Heart right ventricle (tissue), 16 donors: ENCODE measurements around the gene RAD51B. TPM values are rescaled to one million over a fixed set of nuclear protein-coding genes. Genes with fewer than 3 reads are reported as not detected.

ENCODE experiments used
- ATAC-seq, 8 donors: fragments of 200-7000 bp; cut with Tn5 transposase; one replicate each; pipeline ENCODE4 v1.9.1; 2020; ENCODE audit warnings: mild to moderate bottlenecking in 8 of 8, moderate library complexity in 8 of 8, moderate number of reproducible peaks in 1 of 8
- DNase-seq, 2 donors: peaks; one replicate each; pipeline ENCODE4 v3.0.0-alpha.2; 2020
- H3K27ac ChIP-seq, 10 donors: fragments of 200-600 bp; sonication (generic) in 2 of 10; one replicate each; pipeline versions ENCODE4 v1.5.0 to v1.8.0; 2020 to 2022; ENCODE audit warnings: mild to moderate bottlenecking in 3 of 10
- H3K27me3 ChIP-seq, 7 donors: fragments of 200-600 bp; one replicate each; pipeline ENCODE4 v1.8.0; 2021 to 2022; ENCODE audit warnings: mild to moderate bottlenecking in 2 of 7
- H3K36me3 ChIP-seq, 9 donors: fragments of 200-600 bp; sonication (generic) in 1 of 9; one replicate each; pipeline versions ENCODE4 v1.5.0 to v1.8.0; 2020 to 2022; ENCODE audit warnings: mild to moderate bottlenecking in 2 of 9
- H3K4me1 ChIP-seq, 9 donors: fragments of 200-600 bp; sonication (generic) in 1 of 9; one replicate each; pipeline versions ENCODE4 v1.5.0 to v1.8.0; 2020 to 2022; ENCODE audit warnings: mild to moderate bottlenecking in 4 of 9
- H3K4me3 ChIP-seq, 10 donors: fragments of 200-600 bp; sonication (generic) in 2 of 10; one replicate each; pipeline versions ENCODE4 v1.5.0 to v1.8.0; 2020 to 2022; ENCODE audit warnings: mild to moderate bottlenecking in 7 of 10, moderate library complexity in 2 of 10
- H3K9me3 ChIP-seq, 11 donors: fragments of 200-600 bp in 10 of 11; sonication (generic) in 2 of 11; one replicate each; pipeline versions ENCODE4 v1.5.0 to v1.8.0; 2013 to 2022; ENCODE audit warnings: mild to moderate bottlenecking in 2 of 11, control low read depth in 1 of 11, moderate library complexity in 1 of 11
- WGBS, 2 donors: extraction: QIAGEN DNeasy Blood & Tissue Kit; methylation state at CpG; one replicate each; pipeline ENCODE4 v1.1.7; 2013; ENCODE audit warnings: inconsistent platforms in 1 of 2; 5-methylcytosine and 5-hydroxymethylcytosine counted together
- intact Hi-C, 10 donors: fragments of 100-400 bp; cut with DNase I; formaldehyde crosslinking; loops; one replicate each; pipeline versions ENCODE4 v1.11.1 to v1.14.2; 2022
- polyA plus RNA-seq, 2 donors: library from polyadenylated mRNA; stranded (reverse); fragments of 200-250 nt; gene quantifications; one replicate each; pipeline ENCODE4 v1.2.3, GENCODE V29; 2013
- total RNA-seq, 10 donors: library from RNA; stranded (reverse); fragmentation: NEBNext Ultra II Directional in 3 of 10; extraction: Animal tissue kit (Norgen Biotek cat#: 25700) in 3 of 10; gene quantifications; one replicate each; pipeline versions ENCODE4 v1.2.1 to v1.2.4, GENCODE V29; 2021 to 2023
- TF ChIP-seq, protein P1 (sequence below), 9 donors: fragments of 200-600 bp; sonication (generic) in 2 of 9; IDR thresholded peaks; one replicate each; pipeline versions ENCODE4 v1.5.0 to v1.8.0; 2021 to 2022; ENCODE audit warnings: antibody characterized with exemption in 9 of 9, mild to moderate bottlenecking in 5 of 9, moderate library complexity in 1 of 9
- donor health status: Arrhythmogenic right ventricular cardiomyopathy.
- donor health status: ischemic (EF 13 %, LVEDD 7.1; RV severe dilation, severe dysfunction).
- donor health status: healthy with polysubstance abuse.
- donor health status: DM: no; HTN: yes; CAD: no.
- donor health status: DM: no; HTN: no; CAD: no.
- donor health status: ischemic (EF 25% LVEDD 6.9; RV normal size, moderate dysfunction).
- donor health status: ischemic (EF 25% LVEDD 5.7; RV mildly dilated, moderate dysfunction).
- donor health status: healthy.
- donor health status: DM: yes; HTN: yes; CAD: no.
- donor health status: Ischemic cardiomyopathy.
- donor health status: ischemic (EF 35%, LVEDD 5.7; RV mildly dilated, moderate dysfunction).
- donor health status: nonischemic (EF 11% LVEDD 7.7; RV severe dilation, severe dysfunction).
- donor health status: DM: yes; HTN: yes; CAD: no.
- donor health status: PGD.
- donor health status: ischemic (EF 29% LVEDD 5.4; RV normal size, mild dysfunction).
- donor health status: nonischemic (EF 23%, LVEDD 6.1; RV moderate dilation, normal function).

Gene RAD51B
- total and polyA plus RNA-seq, 12 donors: 0.88 to 8.6 (median 3.5) TPM

DNA sequence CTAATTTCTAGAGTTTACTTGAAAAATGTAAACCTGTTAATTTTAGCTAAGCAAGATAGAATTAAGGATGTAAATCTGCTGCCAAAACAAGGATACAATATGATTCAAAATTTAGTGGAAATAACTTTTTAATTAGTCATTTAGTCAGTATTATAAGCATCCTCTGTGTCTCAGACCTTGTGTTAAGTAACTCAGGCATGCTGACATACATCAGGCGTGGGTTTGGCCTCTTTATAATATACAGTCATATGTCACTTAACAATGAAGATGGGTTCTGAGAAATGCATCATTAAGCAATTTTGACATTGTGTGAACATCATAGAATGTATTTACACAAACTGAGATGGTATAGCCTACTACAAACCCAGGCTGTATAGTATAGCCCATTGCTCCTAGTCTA lies 586.4 kb downstream of the RAD51B start:
- ATAC-seq (no peak), DNase-seq (no peak)
- Histone ChIP-seq H3K4me3 (no peak overlapping the region), H3K27ac (no peak overlapping the region), H3K27me3 (no peaks in the 10 kb centered on the region), H3K4me1 (peaks cover 6 to 74% (median 44%) of the 10 kb centered on the region in 9 donors), H3K9me3 (no peaks in the 10 kb centered on the region), H3K36me3 (no peaks in the 10 kb centered on the region)
- intact Hi-C loops: no loop called here
- WGBS, 2 donors: 100% methylated on average over 1 of the region's 1 CpG
- TF ChIP-seq, protein P1, sequence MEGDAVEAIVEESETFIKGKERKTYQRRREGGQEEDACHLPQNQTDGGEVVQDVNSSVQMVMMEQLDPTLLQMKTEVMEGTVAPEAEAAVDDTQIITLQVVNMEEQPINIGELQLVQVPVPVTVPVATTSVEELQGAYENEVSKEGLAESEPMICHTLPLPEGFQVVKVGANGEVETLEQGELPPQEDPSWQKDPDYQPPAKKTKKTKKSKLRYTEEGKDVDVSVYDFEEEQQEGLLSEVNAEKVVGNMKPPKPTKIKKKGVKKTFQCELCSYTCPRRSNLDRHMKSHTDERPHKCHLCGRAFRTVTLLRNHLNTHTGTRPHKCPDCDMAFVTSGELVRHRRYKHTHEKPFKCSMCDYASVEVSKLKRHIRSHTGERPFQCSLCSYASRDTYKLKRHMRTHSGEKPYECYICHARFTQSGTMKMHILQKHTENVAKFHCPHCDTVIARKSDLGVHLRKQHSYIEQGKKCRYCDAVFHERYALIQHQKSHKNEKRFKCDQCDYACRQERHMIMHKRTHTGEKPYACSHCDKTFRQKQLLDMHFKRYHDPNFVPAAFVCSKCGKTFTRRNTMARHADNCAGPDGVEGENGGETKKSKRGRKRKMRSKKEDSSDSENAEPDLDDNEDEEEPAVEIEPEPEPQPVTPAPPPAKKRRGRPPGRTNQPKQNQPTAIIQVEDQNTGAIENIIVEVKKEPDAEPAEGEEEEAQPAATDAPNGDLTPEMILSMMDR (IDR thresholded peaks at IDR 0.05): no peak

DNA sequence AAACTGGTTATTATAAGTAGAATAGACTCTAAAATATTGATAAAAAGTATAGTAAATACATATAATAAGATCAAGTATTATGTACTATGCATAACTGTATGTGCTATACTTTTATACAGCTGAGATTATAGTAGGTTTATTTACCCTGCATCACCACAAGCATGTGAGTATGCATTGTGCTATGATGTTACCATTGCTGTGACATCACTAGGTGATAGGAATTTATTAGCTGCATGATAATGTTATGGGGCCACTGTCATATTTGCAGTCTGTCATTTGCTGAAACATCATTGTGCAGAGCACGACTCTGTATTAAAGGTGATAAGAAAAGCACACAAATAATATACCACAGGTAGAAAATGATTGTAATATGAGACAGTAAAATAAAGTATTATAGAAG lies 587.7 kb downstream of the RAD51B start:
- H3K27me3 ChIP-seq: no peaks in the 10 kb centered on the region
- DNase-seq (no peak), ATAC-seq (no peak)
- no peaks in the 10 kb centered on the region for H3K9me3 ChIP-seq
- no peak overlapping the region for H3K4me3 ChIP-seq
- WGBS, 2 donors: 95 to 96% methylated on average over 1 of the region's 1 CpG
- H3K36me3 ChIP-seq: no peaks in the 10 kb centered on the region
- intact Hi-C loops: no loop called here
- H3K4me1 ChIP-seq: peaks cover 2 to 61% (median 31%) of the 10 kb centered on the region in 9 donors
- TF ChIP-seq, protein P1 (IDR thresholded peaks at IDR 0.05): no peak
- peak overlapping the region in 1 of 10 donors; percentile 22 for H3K27ac ChIP-seq

DNA sequence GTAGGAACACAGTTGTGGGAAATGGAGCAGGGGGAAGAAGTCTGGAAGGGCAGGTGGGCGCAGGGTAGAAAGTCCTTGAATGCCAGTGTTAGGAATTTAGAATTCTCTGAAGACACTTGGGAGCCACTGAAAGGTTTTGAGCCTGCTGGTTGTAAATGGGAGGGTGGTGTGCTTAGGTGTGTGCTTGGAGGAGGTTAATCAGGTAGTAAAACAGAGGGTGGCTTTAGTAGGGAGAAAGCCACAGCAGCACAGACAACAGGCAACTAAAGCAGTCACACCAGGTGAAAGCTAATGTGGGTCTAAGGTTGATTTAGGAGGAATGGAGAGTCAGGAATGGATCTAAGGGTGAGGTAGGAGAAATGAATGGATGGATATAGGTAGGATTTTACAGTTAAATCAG lies 588.2 kb downstream of the RAD51B start:
- TF ChIP-seq, protein P1 (IDR thresholded peaks at IDR 0.05): no peak
- intact Hi-C loops: no loop called here
- ATAC-seq: no peak
- peak overlapping the region in 1 of 10 donors; percentile 22 for H3K27ac ChIP-seq
- H3K9me3 ChIP-seq: no peaks in the 10 kb centered on the region
- WGBS, 2 donors: 95 to 100% methylated on average over 1 of the region's 1 CpG
- peaks cover 0 to 55% (median 26%) of the 10 kb centered on the region in 9 donors for H3K4me1 ChIP-seq
- no peak for DNase-seq
- no peak overlapping the region for H3K4me3 ChIP-seq
- no peaks in the 10 kb centered on the region for H3K36me3 ChIP-seq
- H3K27me3 ChIP-seq: no peaks in the 10 kb centered on the region

DNA sequence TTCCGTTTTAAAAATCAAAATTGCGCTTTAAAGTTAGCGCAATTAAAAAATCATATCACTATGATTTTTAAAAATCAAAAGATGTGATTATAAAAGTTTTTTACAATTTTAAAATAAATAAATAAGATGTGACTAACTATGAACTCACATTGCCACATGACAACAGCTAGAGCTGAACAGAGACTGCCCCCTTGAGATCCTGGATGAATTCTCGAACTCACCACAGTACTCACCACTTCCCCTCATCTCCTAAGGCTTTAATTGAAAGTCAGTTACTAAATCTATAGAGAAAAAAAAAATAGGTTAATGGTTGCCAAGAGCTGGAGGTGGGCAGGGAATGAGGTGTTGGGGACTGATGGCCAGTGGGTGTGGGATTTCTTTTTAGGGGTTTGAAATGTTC lies 589.1 kb downstream of the RAD51B start:
- DNase-seq (no peak), ATAC-seq (peak in 1 of 8 donors; percentile 38)
- intact Hi-C loops: no loop called here
- H3K4me3 ChIP-seq: no peak overlapping the region
- TF ChIP-seq, protein P1 (IDR thresholded peaks at IDR 0.05): peak in 4 of 9 donors; percentile 16 to 38 (median 24)
- H3K27ac ChIP-seq: peak overlapping the region in 1 of 10 donors; percentile 40
- no peaks in the 10 kb centered on the region for H3K36me3 ChIP-seq
- no peaks in the 10 kb centered on the region for H3K27me3 ChIP-seq
- H3K4me1 ChIP-seq: peaks cover 0 to 47% (median 17%) of the 10 kb centered on the region in 9 donors
- WGBS, 2 donors: 92 to 95% methylated on average over 4 of the region's 4 CpGs
- no peaks in the 10 kb centered on the region for H3K9me3 ChIP-seq
